ENCODE measurements around the gene WDR12.

WDR12 gene

GRCh38 chr2:202848813-202849212, 62.7 kb downstream of the WDR12 start:
- Histone ChIP-seq H3K4me1 (ENCODE audit: control insufficient read depth in 1 of 2, insufficient read depth in 1 of 2, low read depth in 1 of 2, low read length in 1 of 2) (peaks cover 4 to 6% of the 10 kb centered on the region in 2 experiments), H3K36me3 (no peaks in the 10 kb centered on the region), H3K27ac (no peak overlapping the region), H3K9me3 (no peaks in the 10 kb centered on the region), H3K27me3 (no peaks in the 10 kb centered on the region), H3K4me3 (ENCODE audit: low read depth in 1 of 2, low read length in 1 of 2) (no peak overlapping the region)
- TF ChIP-seq, protein P1, sequence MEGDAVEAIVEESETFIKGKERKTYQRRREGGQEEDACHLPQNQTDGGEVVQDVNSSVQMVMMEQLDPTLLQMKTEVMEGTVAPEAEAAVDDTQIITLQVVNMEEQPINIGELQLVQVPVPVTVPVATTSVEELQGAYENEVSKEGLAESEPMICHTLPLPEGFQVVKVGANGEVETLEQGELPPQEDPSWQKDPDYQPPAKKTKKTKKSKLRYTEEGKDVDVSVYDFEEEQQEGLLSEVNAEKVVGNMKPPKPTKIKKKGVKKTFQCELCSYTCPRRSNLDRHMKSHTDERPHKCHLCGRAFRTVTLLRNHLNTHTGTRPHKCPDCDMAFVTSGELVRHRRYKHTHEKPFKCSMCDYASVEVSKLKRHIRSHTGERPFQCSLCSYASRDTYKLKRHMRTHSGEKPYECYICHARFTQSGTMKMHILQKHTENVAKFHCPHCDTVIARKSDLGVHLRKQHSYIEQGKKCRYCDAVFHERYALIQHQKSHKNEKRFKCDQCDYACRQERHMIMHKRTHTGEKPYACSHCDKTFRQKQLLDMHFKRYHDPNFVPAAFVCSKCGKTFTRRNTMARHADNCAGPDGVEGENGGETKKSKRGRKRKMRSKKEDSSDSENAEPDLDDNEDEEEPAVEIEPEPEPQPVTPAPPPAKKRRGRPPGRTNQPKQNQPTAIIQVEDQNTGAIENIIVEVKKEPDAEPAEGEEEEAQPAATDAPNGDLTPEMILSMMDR (IDR thresholded peaks at IDR 0.05) = no peak

GRCh38 chr2:202847693-202848524, 63.6 kb downstream of the WDR12 start:
- TF ChIP-seq, protein P1 (IDR thresholded peaks at IDR 0.05) = no peak
- H3K4me3 ChIP-seq (ENCODE audit: low read depth in 1 of 2, low read length in 1 of 2) = no peak overlapping the region
- peaks cover 4 to 6% of the 10 kb centered on the region in 2 experiments for H3K4me1 ChIP-seq (ENCODE audit: control insufficient read depth in 1 of 2, insufficient read depth in 1 of 2, low read depth in 1 of 2, low read length in 1 of 2)
- no peaks in the 10 kb centered on the region for H3K27me3 ChIP-seq
- no peak overlapping the region for H3K27ac ChIP-seq
- no peaks in the 10 kb centered on the region for H3K9me3 ChIP-seq
- no peaks in the 10 kb centered on the region for H3K36me3 ChIP-seq

- peaks cover 4 to 6% of the 10 kb centered on the region in 2 experiments for H3K4me1 ChIP-seq (ENCODE audit: control insufficient read depth in 1 of 2, insufficient read depth in 1 of 2, low read depth in 1 of 2, low read length in 1 of 2)
- TF ChIP-seq, protein P1 (IDR thresholded peaks at IDR 0.05) = no peak
Observed at GRCh38 chr2:202844656-202845055, 66.8 kb downstream of the WDR12 start.

GRCh38 chr2:202842690-202843089, 68.8 kb downstream of the WDR12 start:
- no peaks in the 10 kb centered on the region for H3K4me1 ChIP-seq (ENCODE audit: control insufficient read depth in 1 of 2, insufficient read depth in 1 of 2, low read depth in 1 of 2, low read length in 1 of 2)
- H3K27me3 ChIP-seq = no peaks in the 10 kb centered on the region
- no peak overlapping the region for H3K4me3 ChIP-seq (ENCODE audit: low read depth in 1 of 2, low read length in 1 of 2)
- H3K36me3 ChIP-seq = no peaks in the 10 kb centered on the region
- H3K9me3 ChIP-seq = no peaks in the 10 kb centered on the region
- H3K27ac ChIP-seq = no peak overlapping the region
- TF ChIP-seq, protein P1 (IDR thresholded peaks at IDR 0.05) = no peak

More at GRCh38 chr2:202844656-202845055, 66.8 kb downstream of the WDR12 start:
- H3K27ac ChIP-seq = no peak overlapping the region
- H3K9me3 ChIP-seq = no peaks in the 10 kb centered on the region
- H3K36me3 ChIP-seq = no peaks in the 10 kb centered on the region
- no peak overlapping the region for H3K4me3 ChIP-seq (ENCODE audit: low read depth in 1 of 2, low read length in 1 of 2)
- no peaks in the 10 kb centered on the region for H3K27me3 ChIP-seq

GRCh38 chr2:202841090-202841867, 70.2 kb downstream of the WDR12 start:
- no peaks in the 10 kb centered on the region for H3K4me1 ChIP-seq (ENCODE audit: control insufficient read depth in 1 of 2, insufficient read depth in 1 of 2, low read depth in 1 of 2, low read length in 1 of 2)
- TF ChIP-seq, protein P1 (IDR thresholded peaks at IDR 0.05) = no peak
- H3K27me3 ChIP-seq = no peaks in the 10 kb centered on the region
- H3K4me3 ChIP-seq (ENCODE audit: low read depth in 1 of 2, low read length in 1 of 2) = no peak overlapping the region
- H3K36me3 ChIP-seq = no peaks in the 10 kb centered on the region
- no peaks in the 10 kb centered on the region for H3K9me3 ChIP-seq
- H3K27ac ChIP-seq = no peak overlapping the region
